Measurements from ENCODE around the gene MST1R.

DNA sequence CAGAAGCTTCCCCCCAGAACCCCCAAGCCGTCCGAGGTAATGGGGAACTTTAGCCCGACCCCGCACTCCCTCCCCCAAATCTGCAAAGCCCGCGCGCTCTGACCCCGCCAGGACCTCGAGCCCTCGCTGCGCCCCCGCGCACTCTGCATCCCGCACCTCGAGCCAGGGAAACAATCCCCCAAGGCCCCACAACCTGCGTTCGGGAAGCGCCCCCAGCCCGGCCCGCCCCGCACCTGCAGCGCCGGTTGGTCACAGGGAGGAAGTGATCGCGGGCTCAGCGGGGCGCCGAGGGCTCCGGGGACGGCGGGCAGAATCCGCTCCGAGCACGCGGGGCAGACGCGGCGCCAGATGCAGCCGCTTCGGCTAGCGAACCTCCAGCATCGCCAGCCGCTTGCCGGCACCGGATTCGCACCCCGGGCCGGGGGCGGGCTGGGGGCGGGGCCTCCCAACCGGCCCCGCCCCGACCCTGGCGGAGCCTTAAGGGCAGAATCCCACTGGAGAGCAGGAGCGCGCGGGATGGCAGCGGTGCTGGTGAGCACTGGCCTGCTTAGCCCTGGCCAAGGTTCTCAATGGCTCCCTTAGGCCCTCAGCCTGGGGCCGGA lies 34.0 kb downstream of the MST1R start, which contains the start of gene CAMKV:
- TF ChIP-seq, protein P1, sequence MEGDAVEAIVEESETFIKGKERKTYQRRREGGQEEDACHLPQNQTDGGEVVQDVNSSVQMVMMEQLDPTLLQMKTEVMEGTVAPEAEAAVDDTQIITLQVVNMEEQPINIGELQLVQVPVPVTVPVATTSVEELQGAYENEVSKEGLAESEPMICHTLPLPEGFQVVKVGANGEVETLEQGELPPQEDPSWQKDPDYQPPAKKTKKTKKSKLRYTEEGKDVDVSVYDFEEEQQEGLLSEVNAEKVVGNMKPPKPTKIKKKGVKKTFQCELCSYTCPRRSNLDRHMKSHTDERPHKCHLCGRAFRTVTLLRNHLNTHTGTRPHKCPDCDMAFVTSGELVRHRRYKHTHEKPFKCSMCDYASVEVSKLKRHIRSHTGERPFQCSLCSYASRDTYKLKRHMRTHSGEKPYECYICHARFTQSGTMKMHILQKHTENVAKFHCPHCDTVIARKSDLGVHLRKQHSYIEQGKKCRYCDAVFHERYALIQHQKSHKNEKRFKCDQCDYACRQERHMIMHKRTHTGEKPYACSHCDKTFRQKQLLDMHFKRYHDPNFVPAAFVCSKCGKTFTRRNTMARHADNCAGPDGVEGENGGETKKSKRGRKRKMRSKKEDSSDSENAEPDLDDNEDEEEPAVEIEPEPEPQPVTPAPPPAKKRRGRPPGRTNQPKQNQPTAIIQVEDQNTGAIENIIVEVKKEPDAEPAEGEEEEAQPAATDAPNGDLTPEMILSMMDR (conservative IDR thresholded peaks at IDR 0.05; ENCODE audit: low read depth, low read length) = no peak
- no peak for TF ChIP-seq EZH2 (IDR thresholded peaks at IDR 0.05; ENCODE audit: low read length, unreplicated experiment)
- no peak for TF ChIP-seq EZH2phosphoT487 (IDR thresholded peaks at IDR 0.05; ENCODE audit: borderline replicate concordance, low read length)

Data from PC-3 (cell line).